AG09319 (cell line): ENCODE data around the gene SRGAP3.

Source experiments
- DNase-seq: peaks from one replicate; pipeline ENCODE4 v3.0.0-alpha.2; 2010; ENCODE audit warnings: low read depth; ENCODE audit errors: extremely low read depth
- TF ChIP-seq, protein P1 (sequence below): IDR thresholded peaks from 2 replicates; pipeline ENCODE4 v1.5.1; 2011; ENCODE audit warnings: low read depth, mild to moderate bottlenecking, inconsistent platforms, low read length, moderate library complexity

SRGAP3 gene

DNA sequence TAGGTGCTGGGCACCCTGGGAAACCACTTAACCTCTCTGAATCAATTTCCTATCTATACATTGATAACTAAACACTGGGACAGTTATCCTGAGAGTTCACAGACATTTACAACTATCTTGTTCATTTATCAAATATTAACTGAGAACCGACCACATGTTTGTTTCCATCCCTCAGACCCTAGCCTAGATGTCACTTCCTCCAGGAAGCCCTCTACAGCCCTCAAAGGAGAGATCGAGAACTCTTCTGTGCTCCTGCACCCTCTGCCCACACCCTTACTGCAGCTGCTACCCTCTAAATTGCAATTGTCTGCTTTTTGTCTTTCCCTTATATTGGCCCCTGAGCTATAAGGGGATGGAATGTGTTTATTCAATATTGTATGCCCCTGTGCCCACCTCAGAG, 46.1 kb downstream of the SRGAP3 start:
- TF ChIP-seq, protein P1, sequence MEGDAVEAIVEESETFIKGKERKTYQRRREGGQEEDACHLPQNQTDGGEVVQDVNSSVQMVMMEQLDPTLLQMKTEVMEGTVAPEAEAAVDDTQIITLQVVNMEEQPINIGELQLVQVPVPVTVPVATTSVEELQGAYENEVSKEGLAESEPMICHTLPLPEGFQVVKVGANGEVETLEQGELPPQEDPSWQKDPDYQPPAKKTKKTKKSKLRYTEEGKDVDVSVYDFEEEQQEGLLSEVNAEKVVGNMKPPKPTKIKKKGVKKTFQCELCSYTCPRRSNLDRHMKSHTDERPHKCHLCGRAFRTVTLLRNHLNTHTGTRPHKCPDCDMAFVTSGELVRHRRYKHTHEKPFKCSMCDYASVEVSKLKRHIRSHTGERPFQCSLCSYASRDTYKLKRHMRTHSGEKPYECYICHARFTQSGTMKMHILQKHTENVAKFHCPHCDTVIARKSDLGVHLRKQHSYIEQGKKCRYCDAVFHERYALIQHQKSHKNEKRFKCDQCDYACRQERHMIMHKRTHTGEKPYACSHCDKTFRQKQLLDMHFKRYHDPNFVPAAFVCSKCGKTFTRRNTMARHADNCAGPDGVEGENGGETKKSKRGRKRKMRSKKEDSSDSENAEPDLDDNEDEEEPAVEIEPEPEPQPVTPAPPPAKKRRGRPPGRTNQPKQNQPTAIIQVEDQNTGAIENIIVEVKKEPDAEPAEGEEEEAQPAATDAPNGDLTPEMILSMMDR = no peak
- no peak for DNase-seq

DNA sequence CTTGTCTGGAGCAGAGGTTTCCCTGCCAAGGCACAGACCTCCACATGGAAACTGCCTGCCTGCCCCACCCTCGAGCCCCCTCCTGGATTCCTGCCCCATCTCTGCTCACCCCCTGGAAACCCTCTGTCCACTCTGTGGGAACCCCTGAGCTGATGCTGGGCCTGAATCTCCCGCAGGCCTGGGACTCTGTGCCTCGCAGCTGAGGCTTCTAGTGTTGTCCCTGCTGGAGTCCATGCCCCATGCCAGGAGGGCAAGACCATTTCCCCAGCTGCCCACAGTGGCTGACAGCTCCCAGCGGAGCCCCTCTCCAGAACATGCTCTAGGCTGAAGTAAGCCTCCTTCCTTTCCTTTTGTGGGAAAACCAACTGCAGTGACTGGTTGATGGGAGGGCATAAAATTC, 46.9 kb downstream of the SRGAP3 start:
- DNase-seq = no peak
- TF ChIP-seq, protein P1 = no peak

DNA sequence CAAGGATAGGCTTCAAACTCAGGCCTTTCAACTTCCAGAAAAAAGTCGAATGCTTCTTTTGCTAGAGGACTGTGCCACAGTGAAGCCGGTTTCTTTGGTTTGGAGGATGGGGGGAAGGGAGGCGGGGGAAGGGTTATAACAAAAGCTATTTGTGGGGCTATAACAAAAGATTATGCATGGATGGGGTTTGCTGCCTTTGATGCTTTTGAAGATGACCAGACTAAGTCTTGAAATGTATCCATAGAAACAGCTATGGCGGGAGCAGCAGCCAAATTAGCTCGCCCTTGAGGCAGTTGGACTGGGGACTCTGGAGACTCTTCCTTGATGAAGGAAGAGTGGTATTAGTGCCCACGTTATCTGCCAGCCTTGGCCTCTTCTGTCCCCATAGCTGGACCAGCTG, 47.5 kb downstream of the SRGAP3 start:
- TF ChIP-seq, protein P1 = no peak
- no peak for DNase-seq

DNA sequence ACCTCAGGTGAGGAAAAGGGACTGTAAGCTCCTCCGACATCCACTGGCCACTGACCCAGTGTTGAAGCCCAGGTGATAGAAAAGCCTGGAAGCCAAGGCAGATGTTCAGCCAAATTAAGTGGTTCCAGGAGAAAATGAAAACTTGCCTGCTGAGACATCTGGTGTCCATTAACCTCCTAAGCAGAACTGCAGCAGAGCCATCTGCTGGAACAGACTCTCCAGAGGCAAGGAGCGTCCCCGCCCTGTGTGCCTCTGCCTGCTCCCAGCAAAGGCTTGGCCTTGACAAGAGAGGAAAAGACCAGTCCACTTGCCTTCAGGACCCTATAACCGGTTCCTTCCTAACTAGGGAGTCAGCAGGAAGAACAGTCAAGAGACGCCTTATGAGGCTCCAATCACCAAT, 48.2 kb downstream of the SRGAP3 start:
- DNase-seq = no peak
- TF ChIP-seq, protein P1 = peak; percentile 45

DNA sequence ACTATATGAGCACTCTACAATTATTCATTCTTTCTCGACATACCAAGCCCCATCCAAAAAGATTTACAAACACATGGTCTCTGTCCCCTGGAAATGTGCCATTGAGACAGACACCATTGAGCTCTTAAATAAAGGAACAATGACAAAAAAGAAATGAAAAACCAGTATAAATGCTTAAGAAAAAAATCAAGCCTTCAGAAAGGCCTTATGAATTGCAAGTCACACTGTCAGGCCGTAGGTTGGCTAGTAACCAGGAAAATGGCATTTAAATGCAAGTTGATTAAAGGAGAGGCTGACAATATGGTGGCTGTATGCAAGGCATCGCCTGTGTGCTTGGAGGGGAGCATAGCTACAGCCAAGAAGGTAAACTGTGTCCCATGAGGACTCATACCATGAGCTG, 49.7 kb downstream of the SRGAP3 start:
- no peak for DNase-seq
- TF ChIP-seq, protein P1 = no peak

DNA sequence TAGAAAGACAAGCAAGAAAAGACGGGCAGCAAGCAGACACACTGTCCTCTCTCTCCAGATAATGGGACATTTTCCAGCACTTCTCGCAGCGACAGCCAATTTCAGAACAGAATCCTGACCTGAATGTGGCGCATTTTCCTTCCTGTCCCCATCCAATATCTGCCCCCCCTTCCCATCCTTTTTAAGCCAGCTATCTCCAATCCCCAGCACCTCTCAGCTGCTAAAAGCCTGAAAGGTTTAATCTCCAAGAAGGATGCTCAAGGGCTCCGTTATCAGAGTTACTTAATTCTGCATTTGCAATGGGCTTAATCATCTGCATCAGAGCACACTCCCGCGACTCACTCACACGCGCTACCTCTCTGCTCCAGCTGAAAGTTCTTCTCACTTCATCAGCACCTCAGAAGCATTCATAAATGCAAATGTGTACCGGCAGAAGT, 50.5 kb downstream of the SRGAP3 start:
- TF ChIP-seq, protein P1 = no peak

DNA sequence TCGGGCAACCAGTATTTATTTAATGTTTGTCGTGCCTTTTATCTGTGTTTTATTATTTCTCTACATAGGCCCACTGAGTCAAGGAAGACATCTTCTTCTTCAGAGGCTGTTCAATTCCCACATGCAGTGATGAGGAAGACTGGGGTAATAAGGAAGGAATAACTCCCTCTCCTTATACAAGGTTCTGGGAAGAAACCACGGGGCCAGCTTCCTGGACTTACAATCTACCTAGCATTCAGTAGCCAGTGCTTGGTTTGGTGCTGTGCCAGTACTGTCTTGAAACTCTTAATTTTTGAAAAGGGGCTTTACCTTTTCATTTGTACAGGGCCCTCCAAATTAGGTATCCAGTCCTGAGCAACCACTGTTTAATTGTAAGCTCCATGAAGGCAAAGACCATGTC, 51.2 kb downstream of the SRGAP3 start:
- DNase-seq = no peak
- TF ChIP-seq, protein P1 = no peak

More for the DNA sequence above, 50.5 kb downstream of the SRGAP3 start:
- no peak for DNase-seq
